ENCODE results near the gene PLOD2.

PLOD2 gene

GRCh38 chr3:146040630-146041029 is 120.4 kb downstream of the PLOD2 start:
- no peak for DNase-seq (ENCODE audit: low spot score)

- DNase-seq (ENCODE audit: low spot score), result no peak
Measured at GRCh38 chr3:146037697-146038096, 123.3 kb downstream of the PLOD2 start.

GRCh38 chr3:146036281-146036680 is 124.7 kb downstream of the PLOD2 start:
- no peak for DNase-seq (ENCODE audit: low spot score)

GRCh38 chr3:146035366-146035765 is 125.6 kb downstream of the PLOD2 start:
- DNase-seq (ENCODE audit: low spot score), result no peak

- no peak for DNase-seq (ENCODE audit: low spot score)
Measured at GRCh38 chr3:146033950-146034349, 127.0 kb downstream of the PLOD2 start.

GRCh38 chr3:146026547-146026946 is 134.4 kb downstream of the PLOD2 start:
- DNase-seq (ENCODE audit: low spot score), result no peak

GRCh38 chr3:146024260-146024659 is 136.7 kb downstream of the PLOD2 start:
- no peak for DNase-seq (ENCODE audit: low spot score)

GRCh38 chr3:146020969-146021368 is 140.0 kb downstream of the PLOD2 start:
- no peak for DNase-seq (ENCODE audit: low spot score)

- no peak for DNase-seq (ENCODE audit: low spot score)
Measured at GRCh38 chr3:146019508-146019907, 141.5 kb downstream of the PLOD2 start.
